GM10266 (cell line): Measurements from ENCODE around the gene JADE2.
A peak's percentile ranks its signal among the peaks of the same experiment; 100 is the strongest.

ENCODE experiments used
- DNase-seq: peaks from one replicate; pipeline ENCODE4 v3.0.0; 2012; ENCODE audit errors: extremely low spot score
- TF ChIP-seq, protein P1 (sequence below): IDR thresholded peaks from 2 replicates; pipeline ENCODE4 v1.5.1; 2012; ENCODE audit warnings: mild to moderate bottlenecking, low read depth; ENCODE audit not compliant: control insufficient read depth, insufficient read depth; ENCODE audit errors: missing control alignments

JADE2 gene

DNA sequence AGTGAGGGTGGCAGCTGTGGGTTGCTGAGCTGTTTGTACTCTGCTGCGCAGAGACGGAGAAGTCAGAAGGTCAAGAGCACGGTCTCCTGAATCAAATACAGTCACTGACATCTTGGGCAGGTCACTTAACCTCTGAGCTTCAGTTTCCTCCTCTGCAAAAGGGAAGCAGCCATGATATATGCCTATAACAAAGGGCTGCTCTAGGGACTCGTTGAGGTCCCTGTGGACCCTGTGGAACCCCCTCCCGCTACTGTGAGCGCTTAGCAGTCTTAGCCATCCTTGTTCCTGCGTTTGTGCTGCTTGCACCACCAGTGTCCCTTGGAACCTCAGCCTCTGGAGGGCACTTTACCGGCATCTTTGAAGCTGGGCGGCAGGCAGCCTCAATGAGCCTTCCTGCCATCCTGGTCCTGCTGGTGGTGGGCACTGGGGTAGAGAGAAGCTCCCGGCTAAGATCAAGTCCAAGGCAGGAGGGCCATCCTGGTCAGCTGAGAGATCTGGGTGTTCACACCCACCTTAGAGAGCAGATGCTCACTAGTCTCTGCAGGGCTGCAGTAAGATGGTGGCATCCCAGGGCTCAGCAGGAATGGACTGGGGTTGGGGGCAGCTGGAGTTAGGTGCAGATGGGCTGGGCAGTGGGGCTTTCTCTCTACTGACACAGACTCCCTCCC, 8.7 kb downstream of the JADE2 start:
- TF ChIP-seq, protein P1, sequence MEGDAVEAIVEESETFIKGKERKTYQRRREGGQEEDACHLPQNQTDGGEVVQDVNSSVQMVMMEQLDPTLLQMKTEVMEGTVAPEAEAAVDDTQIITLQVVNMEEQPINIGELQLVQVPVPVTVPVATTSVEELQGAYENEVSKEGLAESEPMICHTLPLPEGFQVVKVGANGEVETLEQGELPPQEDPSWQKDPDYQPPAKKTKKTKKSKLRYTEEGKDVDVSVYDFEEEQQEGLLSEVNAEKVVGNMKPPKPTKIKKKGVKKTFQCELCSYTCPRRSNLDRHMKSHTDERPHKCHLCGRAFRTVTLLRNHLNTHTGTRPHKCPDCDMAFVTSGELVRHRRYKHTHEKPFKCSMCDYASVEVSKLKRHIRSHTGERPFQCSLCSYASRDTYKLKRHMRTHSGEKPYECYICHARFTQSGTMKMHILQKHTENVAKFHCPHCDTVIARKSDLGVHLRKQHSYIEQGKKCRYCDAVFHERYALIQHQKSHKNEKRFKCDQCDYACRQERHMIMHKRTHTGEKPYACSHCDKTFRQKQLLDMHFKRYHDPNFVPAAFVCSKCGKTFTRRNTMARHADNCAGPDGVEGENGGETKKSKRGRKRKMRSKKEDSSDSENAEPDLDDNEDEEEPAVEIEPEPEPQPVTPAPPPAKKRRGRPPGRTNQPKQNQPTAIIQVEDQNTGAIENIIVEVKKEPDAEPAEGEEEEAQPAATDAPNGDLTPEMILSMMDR, result no peak
- no peak for DNase-seq

DNA sequence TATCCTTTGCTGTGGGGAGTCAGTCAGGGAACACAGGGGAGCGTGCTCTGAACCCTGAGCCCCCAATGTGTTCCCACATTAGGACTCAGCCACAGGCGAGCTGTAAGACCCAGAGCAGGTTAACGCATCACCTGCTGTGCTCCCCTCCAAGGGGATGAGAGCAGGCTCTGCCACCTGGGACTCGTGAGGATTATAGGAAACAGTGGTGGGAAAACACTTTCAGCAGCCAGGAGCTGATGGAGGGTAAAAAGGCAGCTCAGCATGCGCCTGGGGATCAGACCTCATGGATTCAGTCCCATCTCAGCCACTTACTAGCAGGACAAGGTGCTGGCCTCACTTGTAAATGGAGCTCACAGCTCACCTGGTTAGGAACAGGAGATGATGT, 9.2 kb downstream of the JADE2 start:
- TF ChIP-seq, protein P1, result no peak
- no peak for DNase-seq

DNA sequence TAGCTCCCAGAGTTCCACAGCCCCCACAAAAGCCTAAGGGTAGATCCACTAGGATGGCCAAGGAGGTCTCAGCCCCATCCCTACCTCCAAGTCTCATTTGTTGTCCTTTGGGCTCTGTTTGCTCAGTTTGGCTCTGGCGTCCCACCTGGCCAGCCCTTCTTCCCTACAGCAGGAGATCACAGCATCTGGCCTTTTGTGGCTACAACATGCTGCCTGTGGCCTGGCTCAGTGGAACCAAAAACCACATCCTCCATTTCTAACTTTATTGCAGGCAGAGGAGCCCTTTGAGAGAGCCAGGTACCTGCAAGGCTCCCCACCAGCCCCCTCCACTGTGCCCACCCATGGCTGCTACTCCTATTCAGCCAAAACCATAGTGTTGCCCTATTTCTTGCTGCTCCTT, 11.4 kb downstream of the JADE2 start:
- DNase-seq, result no peak
- TF ChIP-seq, protein P1, result no peak

DNA sequence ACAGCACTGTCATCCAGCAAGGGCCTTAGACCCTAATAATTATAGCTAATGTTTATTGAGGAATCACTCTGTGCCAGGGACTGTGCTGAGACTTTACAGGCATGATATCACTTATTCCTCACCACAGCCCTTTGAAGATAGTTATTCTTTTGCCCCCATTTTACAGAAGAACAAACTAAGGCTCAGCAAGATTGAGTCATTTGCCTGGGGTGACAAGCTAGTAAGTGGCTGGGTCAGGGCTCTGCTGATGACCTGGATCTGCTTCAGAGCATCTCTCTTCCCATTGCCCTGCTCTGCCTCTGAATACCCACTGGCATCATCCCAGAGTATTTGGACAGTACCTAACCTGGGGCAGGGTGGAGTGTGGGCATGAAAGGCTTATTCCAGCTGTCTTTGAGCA, 11.8 kb downstream of the JADE2 start:
- TF ChIP-seq, protein P1, result no peak
- DNase-seq, result no peak

DNA sequence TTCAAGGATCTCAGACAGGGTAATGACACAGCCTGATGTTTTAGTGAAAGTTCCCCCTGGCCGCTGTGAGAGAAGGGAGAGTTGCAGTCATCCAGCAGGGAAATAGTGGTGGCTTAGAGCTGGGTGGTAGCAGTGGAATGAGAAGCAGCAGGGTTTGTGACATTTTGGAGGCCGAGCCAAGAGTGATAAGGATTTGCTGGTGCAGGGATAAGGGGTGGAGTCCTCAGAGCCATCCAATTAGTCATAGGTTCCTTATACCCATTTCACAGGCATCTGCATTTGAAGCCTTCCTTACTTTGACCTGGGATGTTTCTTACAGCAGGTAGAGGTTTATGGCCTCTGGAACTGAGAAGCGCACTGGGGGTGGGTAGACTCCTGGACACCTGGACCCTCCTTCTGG, 12.8 kb downstream of the JADE2 start:
- no peak for DNase-seq
- TF ChIP-seq, protein P1, result no peak

DNA sequence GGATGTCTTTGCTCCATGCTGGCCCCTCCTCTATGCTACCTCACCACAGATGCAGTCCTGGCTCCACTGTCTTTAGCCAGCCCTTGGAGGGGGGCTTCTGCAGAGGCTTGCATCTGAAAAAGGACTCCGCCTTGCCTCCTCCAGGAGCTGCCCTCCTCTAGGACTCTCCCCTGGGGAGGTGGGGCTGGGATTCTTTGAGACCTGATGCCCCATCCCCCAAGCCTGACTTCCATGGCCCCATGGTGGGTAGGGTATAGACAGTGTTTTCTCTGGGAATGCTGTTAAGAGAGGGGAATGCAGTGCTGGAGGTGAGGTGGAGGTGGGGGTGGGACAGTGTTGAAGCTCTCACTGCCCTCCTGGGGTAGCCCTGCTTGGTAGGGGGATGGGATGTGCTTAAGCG, 14.3 kb downstream of the JADE2 start:
- TF ChIP-seq, protein P1, result no peak

DNA sequence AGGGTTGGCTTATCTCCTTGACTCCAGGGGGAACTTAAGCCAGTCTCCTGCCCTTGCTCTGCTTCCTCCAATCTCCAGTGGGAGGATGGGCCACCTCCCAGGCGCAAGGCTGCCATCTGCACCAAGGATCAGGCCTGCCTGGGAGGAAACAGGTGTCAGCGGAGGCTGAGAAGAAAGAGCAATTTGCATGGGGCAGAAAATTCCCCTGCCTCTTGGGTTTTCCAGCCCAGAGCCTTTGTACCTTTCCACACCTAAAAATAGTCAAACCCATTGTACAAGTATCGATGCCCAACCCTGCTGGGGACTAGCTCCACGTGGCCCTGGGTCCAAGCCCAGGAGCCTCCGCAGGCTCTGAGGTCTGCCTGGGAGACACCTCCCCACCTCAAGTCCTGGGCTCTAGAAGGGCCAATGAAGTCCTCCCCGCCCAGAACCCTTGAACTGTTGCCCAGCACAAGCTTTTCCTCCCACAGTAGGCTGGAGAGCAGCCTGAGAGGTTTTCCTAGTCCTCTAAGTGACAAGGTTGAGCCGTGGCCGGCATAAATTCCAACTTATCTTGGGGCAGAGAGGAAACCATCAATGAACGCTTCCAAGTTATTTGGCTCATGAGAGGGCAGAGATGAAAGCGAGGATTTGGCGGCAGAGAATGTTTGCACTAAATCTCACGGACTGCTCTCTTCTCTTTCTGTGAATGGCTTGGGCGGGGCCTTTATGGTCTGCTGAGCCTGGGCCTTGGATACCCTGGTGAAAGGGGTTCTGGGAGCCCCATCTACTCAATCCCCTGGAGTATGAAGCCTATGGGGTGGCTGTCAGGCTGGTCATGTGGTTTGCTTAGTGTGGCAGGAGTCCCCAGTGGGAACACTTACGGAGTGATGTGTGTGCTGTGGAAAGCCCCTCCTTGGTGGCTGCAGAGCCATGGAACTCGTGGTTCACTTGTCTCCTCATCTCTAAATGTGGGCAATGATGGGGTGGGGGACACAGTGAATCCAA, 15.6 kb downstream of the JADE2 start:
- peak; percentile 44 for DNase-seq
- TF ChIP-seq, protein P1, result no peak

More for the DNA sequence above, 14.3 kb downstream of the JADE2 start:
- no peak for DNase-seq
